VCaP (cell line): Measurements from ENCODE around the gene CMTM7.

ENCODE experiments used
- H3K27ac ChIP-seq: fragments of 450-650 bp; 2 replicates; pipeline ENCODE4 v1.5.1; 2017
- TF ChIP-seq, protein P1 (sequence below): fragments of 450-650 bp; conservative IDR thresholded peaks from 2 replicates; pipeline ENCODE4 v1.5.1; 2017; ENCODE audit warnings: mild to moderate bottlenecking, moderate library complexity

The CMTM7 gene

DNA sequence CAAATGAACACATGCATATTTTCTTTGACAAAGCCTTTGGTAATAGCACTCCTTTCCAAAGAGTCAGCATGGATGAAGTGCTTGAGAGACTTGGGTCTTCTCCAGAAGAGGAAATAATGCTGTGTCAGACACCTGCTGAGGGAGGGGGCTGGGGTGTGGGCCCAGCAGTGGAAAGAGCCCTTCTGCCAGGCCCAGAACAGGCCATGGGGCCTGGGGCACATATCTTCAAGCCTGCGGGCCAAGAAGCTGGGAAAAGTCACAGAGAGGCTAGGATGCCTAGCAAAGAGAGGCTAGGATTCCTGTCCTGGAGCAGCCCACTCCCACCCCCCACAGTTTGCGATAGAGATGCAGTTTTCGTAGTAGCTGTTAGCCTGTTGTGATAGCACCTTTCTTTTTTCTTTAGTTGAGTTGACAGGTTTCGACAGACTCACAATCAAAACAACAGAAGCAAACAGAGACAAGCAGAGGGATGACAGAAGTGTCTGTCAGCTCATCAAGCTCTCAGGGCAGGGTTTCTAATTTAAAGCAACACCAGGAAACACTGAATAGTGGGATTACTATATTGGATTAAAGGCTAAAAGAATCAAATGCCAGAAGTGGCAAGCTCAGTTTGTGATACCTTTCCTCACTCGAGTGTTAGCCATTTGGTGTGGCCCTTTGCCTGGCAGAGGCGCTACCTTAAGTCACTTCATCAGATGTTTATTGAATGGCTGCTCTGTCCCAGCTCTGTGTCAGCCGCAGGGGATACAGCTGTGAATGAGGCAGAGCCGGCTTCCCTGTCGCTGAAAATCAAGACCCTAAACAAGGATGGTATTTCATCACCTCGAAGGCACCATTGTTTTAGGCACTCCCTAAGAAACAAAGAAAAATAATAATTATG lies 19.0 kb downstream of the CMTM7 start:
- TF ChIP-seq, protein P1, sequence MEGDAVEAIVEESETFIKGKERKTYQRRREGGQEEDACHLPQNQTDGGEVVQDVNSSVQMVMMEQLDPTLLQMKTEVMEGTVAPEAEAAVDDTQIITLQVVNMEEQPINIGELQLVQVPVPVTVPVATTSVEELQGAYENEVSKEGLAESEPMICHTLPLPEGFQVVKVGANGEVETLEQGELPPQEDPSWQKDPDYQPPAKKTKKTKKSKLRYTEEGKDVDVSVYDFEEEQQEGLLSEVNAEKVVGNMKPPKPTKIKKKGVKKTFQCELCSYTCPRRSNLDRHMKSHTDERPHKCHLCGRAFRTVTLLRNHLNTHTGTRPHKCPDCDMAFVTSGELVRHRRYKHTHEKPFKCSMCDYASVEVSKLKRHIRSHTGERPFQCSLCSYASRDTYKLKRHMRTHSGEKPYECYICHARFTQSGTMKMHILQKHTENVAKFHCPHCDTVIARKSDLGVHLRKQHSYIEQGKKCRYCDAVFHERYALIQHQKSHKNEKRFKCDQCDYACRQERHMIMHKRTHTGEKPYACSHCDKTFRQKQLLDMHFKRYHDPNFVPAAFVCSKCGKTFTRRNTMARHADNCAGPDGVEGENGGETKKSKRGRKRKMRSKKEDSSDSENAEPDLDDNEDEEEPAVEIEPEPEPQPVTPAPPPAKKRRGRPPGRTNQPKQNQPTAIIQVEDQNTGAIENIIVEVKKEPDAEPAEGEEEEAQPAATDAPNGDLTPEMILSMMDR: no peak
- H3K27ac ChIP-seq: no peak overlapping the region; the same call in 1 of the 2 replicates

DNA sequence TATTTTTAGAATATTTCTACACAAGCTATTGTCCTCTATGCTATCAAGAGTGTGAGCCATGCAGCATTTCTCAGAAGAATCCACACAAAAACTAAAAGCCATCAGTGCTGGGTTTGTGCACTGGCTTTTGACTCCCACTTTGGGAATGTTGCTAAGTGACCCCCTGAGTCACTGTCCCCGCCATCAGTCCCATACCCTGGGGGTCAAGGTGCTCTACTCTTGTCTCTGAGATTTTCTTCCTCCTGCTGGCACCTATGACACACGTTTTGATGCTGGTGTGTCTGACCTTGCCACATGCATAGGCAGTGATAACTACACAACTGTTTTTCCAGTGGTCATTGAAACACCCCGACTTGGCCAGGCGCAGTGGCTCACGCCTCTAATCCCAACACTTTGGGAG lies 19.8 kb downstream of the CMTM7 start:
- TF ChIP-seq, protein P1: no peak
- H3K27ac ChIP-seq: no peak overlapping the region

DNA sequence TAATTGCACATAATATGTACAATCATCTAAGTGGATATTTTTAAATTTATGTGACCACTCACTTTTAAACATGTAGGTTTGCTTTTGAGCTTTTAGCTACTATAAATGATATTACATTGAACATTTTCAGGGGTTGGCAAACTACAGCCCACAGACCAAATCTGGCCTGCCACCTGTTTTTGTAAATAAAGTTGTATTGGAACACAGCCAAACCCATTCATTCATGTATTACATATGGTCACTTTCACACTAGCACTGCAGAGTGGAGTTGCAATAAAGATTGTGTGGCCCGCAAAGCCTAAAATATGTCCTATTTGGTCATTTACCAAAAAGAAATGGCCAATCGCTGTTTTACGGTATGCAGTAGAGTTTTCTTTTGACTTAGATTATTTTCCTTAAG lies 21.2 kb downstream of the CMTM7 start:
- TF ChIP-seq, protein P1: no peak
- no peak overlapping the region for H3K27ac ChIP-seq

DNA sequence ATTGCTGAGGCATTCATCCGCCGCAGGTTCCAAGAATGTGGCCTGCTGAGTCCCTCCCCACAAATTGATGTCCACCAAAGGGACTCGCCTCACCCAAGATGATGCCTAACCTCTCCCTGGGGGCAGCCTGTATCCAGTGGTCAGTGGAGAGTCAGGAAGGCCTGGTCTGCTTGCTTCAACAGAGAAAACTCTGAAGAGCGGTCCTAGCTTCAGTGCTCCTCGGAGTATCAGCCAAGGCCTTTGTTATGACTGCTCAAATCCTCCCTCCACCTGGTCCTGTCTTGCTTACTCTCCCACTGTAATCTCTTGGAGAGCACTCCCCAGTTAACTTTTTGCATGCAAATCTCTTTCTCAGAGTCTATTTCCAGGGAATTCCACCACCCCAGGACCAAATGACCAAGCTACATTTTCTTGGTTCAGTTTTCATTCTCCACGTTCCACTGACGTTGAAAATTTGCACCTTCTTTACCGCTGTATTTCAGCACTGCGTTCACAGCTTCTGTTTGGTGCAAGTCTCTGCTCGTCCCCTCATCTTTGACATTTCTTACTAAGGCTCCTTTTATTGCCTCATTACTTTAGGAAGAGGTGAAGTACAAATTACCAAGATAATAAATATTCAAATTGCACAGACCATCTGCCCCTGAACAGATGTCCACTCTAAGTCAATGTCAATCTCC lies 22.3 kb downstream of the CMTM7 start:
- no peak overlapping the region for H3K27ac ChIP-seq
- TF ChIP-seq, protein P1: no peak

GRCh38 chr3:32414522-32415202 lies 23.0 kb downstream of the CMTM7 start:
- H3K27ac ChIP-seq: no peak overlapping the region
- TF ChIP-seq, protein P1: no peak

DNA sequence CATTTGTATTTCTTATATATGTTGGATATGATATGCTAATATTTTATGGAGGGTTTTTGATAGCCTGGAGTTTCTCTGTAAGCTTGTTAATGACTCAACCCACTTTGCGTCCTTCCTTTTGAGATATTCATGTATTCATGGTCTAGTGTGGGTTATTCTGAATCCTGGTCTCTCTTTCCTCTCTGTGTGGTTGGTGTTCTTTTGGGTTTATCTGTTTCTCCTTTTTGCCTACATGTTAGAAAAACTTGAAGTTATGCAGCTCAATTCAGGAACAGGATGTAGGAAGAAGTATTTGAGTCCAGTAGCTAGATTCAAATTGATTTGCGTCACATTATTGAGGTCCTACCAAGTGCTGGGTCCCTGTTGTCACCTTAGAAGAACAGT lies 28.1 kb downstream of the CMTM7 start:
- TF ChIP-seq, protein P1: no peak
- H3K27ac ChIP-seq: peak overlapping the region; percentile 80
